Measurements from ENCODE around the gene TPM3.
"Not testable (repeated sequence)": the region's sequence is repeated elsewhere in the genome, so short reads cannot be mapped to it uniquely, and the experiment has no call there.

TPM3 gene

GRCh38 chr1:154191990-154192461 is at the start of gene TPM3:
Gene TPM3, minus strand, starts transcription at chr1:154192100. Its CDS starts 82 bp downstream, at chr1:154192018.
- DNase-seq, result peak; percentile 87

GRCh38 chr1:154240294-154240833 is 48.5 kb upstream of the TPM3 start:
- DNase-seq, result no peak

- no peak for DNase-seq
Observed at GRCh38 chr1:154239491-154239890, 47.6 kb upstream of the TPM3 start.

- DNase-seq, result no peak
Observed at GRCh38 chr1:154237880-154238506, 46.1 kb upstream of the TPM3 start.

GRCh38 chr1:154237435-154237834 is 45.5 kb upstream of the TPM3 start:
- no peak for DNase-seq

- DNase-seq, result no peak
Observed at GRCh38 chr1:154236855-154237254, 45.0 kb upstream of the TPM3 start.

- not testable (repeated sequence) for DNase-seq
Observed at GRCh38 chr1:154233127-154233526, 41.2 kb upstream of the TPM3 start.

GRCh38 chr1:154231112-154231511 is 39.2 kb upstream of the TPM3 start:
- DNase-seq, result not testable (repeated sequence)

GRCh38 chr1:154225370-154225769 is 33.5 kb upstream of the TPM3 start:
- DNase-seq, result no peak

GRCh38 chr1:154223621-154224020 is 31.7 kb upstream of the TPM3 start:
- DNase-seq, result no peak

GRCh38 chr1:154222918-154223317 is 31.0 kb upstream of the TPM3 start:
- no peak for DNase-seq

- no peak for DNase-seq
Observed at GRCh38 chr1:154222518-154222917, 30.6 kb upstream of the TPM3 start.

- no peak for DNase-seq
Observed at GRCh38 chr1:154221278-154222001, 29.5 kb upstream of the TPM3 start.

GRCh38 chr1:154220970-154221277 is 29.0 kb upstream of the TPM3 start:
- no peak for DNase-seq

- DNase-seq, result peak; percentile 99
Observed at GRCh38 chr1:154220071-154220969, 28.4 kb upstream of the TPM3 start, which contains the start of gene UBAP2L. Gene UBAP2L, plus strand, starts transcription at chr1:154220955. Its CDS starts 4,169 bp downstream, at chr1:154225124.

GRCh38 chr1:154219541-154219940 is 27.6 kb upstream of the TPM3 start:
- DNase-seq, result peak; percentile 35

- DNase-seq, result no peak
Observed at GRCh38 chr1:154218545-154218944, 26.6 kb upstream of the TPM3 start.

- DNase-seq, result no peak
Observed at GRCh38 chr1:154213274-154213673, 21.4 kb upstream of the TPM3 start.

- DNase-seq, result no peak
Observed at GRCh38 chr1:154212083-154212482, 20.2 kb upstream of the TPM3 start.

GRCh38 chr1:154208677-154209388 is 16.9 kb upstream of the TPM3 start:
- DNase-seq, result peak; percentile 51

GRCh38 chr1:154207262-154207661 is 15.4 kb upstream of the TPM3 start:
- no peak for DNase-seq

- no peak for DNase-seq
Observed at GRCh38 chr1:154206196-154206595, 14.3 kb upstream of the TPM3 start, which contains the start of gene CFAP141. Gene CFAP141, minus strand, starts transcription at chr1:154206333. Its CDS starts 26 bp downstream, at chr1:154206307.

All from MV-4-11 (cell line).